A673 (cell line): ENCODE measurements around the gene SAMD3.
"Not testable (repeated sequence)": the region's sequence is repeated elsewhere in the genome, so short reads cannot be mapped to it uniquely, and the experiment has no call there.

ENCODE experiments used
- EZH2 ChIP-seq: fragments of 200-600 bp; sonication (generic); IDR thresholded peaks from 2 replicates; pipeline ENCODE4 v1.6.1; 2017; ENCODE audit warnings: borderline replicate concordance, low read depth, mild to moderate bottlenecking, mixed read lengths, antibody characterized with exemption, low read length; ENCODE audit not compliant: poor library complexity, severe bottlenecking
- TF ChIP-seq, protein P1 (sequence below): fragments of 300-800, 200-600 bp; sonication (generic); conservative IDR thresholded peaks from 2 replicates; pipeline ENCODE4 v1.5.1; 2017; ENCODE audit warnings: low read depth, mild to moderate bottlenecking, antibody characterized with exemption, low read length, moderate library complexity, mixed read lengths

DNA sequence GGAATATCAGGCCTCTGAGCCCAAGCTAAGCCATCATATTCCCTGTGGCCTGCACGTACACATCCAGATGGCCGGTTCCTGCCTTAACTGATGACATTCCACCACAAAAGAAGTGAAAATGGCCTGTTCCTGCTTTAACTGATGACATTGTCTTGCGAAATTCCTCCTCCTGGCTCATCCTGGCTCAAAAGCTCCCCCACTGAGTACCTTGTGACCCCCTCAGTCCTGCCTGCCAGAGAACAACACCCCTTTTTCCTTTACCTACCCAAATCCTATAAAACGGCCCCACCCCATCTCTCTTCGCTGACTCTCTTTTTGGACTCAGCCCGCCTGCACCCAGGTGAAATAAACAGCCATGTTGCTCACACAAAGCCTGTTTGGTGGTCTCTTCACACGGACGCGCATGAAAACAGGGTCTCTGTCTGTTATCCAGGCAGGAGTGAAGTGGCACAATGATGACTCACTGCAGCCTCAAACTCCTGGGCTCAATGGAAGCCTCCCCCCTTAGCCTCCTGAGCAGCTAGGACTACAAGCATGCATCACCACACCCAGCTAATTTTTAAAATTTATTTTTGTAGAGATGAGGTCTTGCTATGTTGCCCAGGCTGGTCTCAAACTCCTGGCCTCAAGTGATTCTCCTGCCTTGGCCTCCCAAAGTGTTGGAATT lies 24.8 kb downstream of the SAMD3 start:
- not testable (repeated sequence) for TF ChIP-seq EZH2
- TF ChIP-seq, protein P1, sequence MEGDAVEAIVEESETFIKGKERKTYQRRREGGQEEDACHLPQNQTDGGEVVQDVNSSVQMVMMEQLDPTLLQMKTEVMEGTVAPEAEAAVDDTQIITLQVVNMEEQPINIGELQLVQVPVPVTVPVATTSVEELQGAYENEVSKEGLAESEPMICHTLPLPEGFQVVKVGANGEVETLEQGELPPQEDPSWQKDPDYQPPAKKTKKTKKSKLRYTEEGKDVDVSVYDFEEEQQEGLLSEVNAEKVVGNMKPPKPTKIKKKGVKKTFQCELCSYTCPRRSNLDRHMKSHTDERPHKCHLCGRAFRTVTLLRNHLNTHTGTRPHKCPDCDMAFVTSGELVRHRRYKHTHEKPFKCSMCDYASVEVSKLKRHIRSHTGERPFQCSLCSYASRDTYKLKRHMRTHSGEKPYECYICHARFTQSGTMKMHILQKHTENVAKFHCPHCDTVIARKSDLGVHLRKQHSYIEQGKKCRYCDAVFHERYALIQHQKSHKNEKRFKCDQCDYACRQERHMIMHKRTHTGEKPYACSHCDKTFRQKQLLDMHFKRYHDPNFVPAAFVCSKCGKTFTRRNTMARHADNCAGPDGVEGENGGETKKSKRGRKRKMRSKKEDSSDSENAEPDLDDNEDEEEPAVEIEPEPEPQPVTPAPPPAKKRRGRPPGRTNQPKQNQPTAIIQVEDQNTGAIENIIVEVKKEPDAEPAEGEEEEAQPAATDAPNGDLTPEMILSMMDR = not testable (repeated sequence)
